Parathyroid adenoma (tissue), 2 donors: Measurements from ENCODE around the gene PCF11.

Source experiments
- H2AFZ ChIP-seq: fragments of 300-600 bp; sonication (generic); one replicate; pipeline ENCODE4 v1.7.0; 2017; ENCODE audit warnings: antibody characterized with exemption, mild to moderate bottlenecking
- H3K27ac ChIP-seq: fragments of 300-600 bp; sonication (generic); one replicate; pipeline ENCODE4 v1.7.0; 2017
- H3K27me3 ChIP-seq: fragments of 300-600 bp; sonication (generic); one replicate; pipeline ENCODE4 v1.7.0; 2017; ENCODE audit warnings: low read length; ENCODE audit not compliant: control insufficient read depth, insufficient read depth
- H3K36me3 ChIP-seq: fragments of 300-600 bp; sonication (generic); one replicate; pipeline ENCODE4 v1.7.0; 2017; ENCODE audit warnings: low read length; ENCODE audit not compliant: control insufficient read depth, insufficient read depth
- H3K4me1 ChIP-seq: fragments of 300-600 bp; sonication (generic); one replicate; pipeline ENCODE4 v1.7.0; 2017; ENCODE audit warnings: control low read depth
- H3K4me2 ChIP-seq: fragments of 300-600 bp; sonication (generic); one replicate; pipeline ENCODE4 v1.7.0; 2017; ENCODE audit warnings: low read length
- H3K4me3 ChIP-seq: fragments of 300-600 bp; sonication (generic); one replicate; pipeline ENCODE4 v1.7.0; 2017; ENCODE audit warnings: low read depth, low read length
- H3K79me2 ChIP-seq: fragments of 300-600 bp; sonication (generic); one replicate; pipeline ENCODE4 v1.7.0; 2017; ENCODE audit warnings: control low read depth
- H3K9ac ChIP-seq: fragments of 300-600 bp; sonication (generic); one replicate; pipeline ENCODE4 v1.7.0; 2017; ENCODE audit warnings: mild to moderate bottlenecking
- H3K9me3 ChIP-seq: fragments of 300-600 bp; sonication (generic); one replicate; pipeline ENCODE4 v1.7.0; 2017; ENCODE audit warnings: low read length; ENCODE audit not compliant: control insufficient read depth
- CTCF ChIP-seq: fragments of 300-600 bp; sonication (generic); IDR thresholded peaks from one replicate; pipeline ENCODE4 v1.7.0; 2017; ENCODE audit warnings: antibody characterized with exemption, mild to moderate bottlenecking
- donor health status: primary hyperparathyroidism.

The PCF11 gene

GRCh38 chr11:83187465-83187864 lies 30.5 kb downstream of the PCF11 start:
- Histone ChIP-seq H3K9me3 (no peaks in the 10 kb centered on the region), H3K4me2 (no peak overlapping the region), H3K4me3 (no peak overlapping the region), H3K36me3 (no peaks in the 10 kb centered on the region), H3K4me1 (no peaks in the 10 kb centered on the region), H3K79me2 (no peaks in the 10 kb centered on the region), H3K9ac (no peak overlapping the region), H3K27ac (no peak overlapping the region), H2AFZ (no peak overlapping the region), H3K27me3 (no peaks in the 10 kb centered on the region)
- TF ChIP-seq CTCF: no peak

DNA sequence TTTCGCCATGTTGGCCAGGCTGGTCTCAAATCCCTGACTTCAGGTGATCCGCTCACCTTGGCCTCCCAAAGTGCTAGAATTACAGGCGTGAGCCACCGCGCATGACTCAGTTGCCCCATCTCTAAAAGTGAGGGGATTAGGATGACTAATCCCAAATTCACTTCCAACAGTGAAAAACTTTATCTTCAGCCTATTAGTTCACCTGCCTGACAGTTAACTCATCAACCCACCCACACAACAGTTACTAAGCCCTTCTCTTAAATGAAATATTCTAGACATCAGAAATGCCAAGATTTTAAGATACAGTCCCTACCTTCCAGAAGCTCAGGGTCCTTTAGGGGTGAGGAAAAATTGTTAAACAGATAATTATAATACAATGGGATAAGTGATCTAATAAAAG lies 34.6 kb downstream of the PCF11 start:
- H3K4me2 ChIP-seq: no peak overlapping the region
- H3K4me1 ChIP-seq: no peaks in the 10 kb centered on the region
- H3K79me2 ChIP-seq: peaks cover 7% of the 10 kb centered on the region
- H3K36me3 ChIP-seq: no peaks in the 10 kb centered on the region
- H3K27ac ChIP-seq: no peak overlapping the region
- no peak overlapping the region for H3K9ac ChIP-seq
- H2AFZ ChIP-seq: no peak overlapping the region
- H3K9me3 ChIP-seq: no peaks in the 10 kb centered on the region
- no peaks in the 10 kb centered on the region for H3K27me3 ChIP-seq
- TF ChIP-seq CTCF: no peak
- no peak overlapping the region for H3K4me3 ChIP-seq

GRCh38 chr11:83191986-83192385 lies 35.1 kb downstream of the PCF11 start:
- H3K4me2 ChIP-seq: no peak overlapping the region
- H3K79me2 ChIP-seq: peaks cover 9% of the 10 kb centered on the region
- H3K9ac ChIP-seq: no peak overlapping the region
- no peaks in the 10 kb centered on the region for H3K36me3 ChIP-seq
- no peak overlapping the region for H3K4me3 ChIP-seq
- no peaks in the 10 kb centered on the region for H3K27me3 ChIP-seq
- H3K4me1 ChIP-seq: no peaks in the 10 kb centered on the region
- H2AFZ ChIP-seq: no peak overlapping the region
- H3K27ac ChIP-seq: no peak overlapping the region
- TF ChIP-seq CTCF: no peak
- no peaks in the 10 kb centered on the region for H3K9me3 ChIP-seq

DNA sequence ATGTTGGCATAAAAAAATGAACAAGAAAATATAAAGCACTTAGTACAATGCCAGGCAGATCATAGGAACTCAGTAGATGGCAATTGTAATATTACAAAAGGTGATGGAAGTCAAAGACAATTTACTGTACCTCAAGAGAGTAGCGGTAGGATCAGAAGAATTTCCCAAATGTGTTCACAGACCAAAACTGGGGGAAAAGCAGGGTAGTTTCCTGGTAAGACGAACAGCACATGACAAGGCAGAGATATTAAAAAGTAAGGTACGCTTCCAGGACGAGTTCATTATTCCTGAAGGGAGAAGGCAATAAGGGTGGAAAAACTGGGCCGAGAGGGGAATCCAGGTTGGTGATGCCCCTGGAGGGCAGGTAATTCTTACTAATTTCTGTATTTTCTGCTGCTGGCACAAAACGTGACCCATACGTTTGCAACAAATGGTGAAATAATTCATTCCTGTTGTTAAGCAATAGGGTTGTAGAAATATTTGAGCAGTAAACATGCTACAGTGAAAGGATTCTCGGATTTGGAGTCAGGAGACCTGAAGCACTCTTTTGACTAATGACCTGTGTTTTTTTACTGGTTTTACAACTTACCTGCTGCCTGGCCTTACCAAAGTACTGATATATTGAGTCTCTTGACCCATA lies 35.8 kb downstream of the PCF11 start:
- H3K27ac ChIP-seq: peak overlapping the region; percentile 87
- peak overlapping the region; percentile 46 for H3K4me2 ChIP-seq
- no peaks in the 10 kb centered on the region for H3K4me1 ChIP-seq
- H3K36me3 ChIP-seq: no peaks in the 10 kb centered on the region
- peak overlapping the region; percentile 71 for H2AFZ ChIP-seq
- peaks cover 9% of the 10 kb centered on the region for H3K79me2 ChIP-seq
- H3K27me3 ChIP-seq: no peaks in the 10 kb centered on the region
- peak overlapping the region; percentile 5 for H3K9ac ChIP-seq
- H3K4me3 ChIP-seq: peak overlapping the region; percentile 80
- no peaks in the 10 kb centered on the region for H3K9me3 ChIP-seq
- no peak for TF ChIP-seq CTCF
